ENCODE data around the gene ONECUT2.

ONECUT2 gene

DNA sequence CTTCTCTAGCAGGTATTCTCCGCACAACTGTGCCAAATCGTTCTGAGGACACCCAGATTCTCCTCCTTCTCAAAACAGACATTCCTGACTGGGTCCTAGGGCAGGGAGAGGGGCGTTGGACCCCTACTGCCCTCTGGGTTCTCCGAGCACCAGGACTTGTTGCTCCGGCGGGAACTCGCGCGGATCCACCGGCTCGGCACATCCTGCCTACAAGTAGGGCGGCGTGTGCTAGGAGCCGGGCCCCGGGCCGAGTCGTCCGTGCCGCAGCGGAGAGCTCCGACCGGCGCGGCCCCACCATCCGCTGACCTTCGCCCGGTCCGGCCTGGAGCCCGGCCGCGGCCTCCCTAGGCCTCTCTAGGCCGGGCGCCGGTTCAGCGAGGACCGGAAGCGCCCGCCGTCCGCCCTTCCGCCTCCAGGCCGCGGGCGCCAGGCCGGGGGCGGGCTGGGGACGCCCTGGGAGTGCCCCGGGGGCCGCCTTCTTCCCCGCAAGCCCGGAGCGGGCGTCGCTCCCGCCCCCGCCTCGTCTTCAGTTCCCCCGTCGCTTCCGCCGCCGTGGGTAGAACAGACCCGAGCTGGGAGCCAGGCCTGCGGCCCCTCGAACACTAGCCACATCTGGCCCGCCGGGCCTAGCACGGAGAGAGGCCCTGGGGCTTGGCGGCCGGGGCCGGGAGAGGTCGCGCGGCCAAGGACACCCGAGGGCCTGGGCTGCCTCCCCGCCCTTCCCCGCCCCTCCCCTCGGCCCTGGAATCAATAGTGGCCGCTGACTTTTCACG lies 7.6 kb upstream of the ONECUT2 start:
- CTCF ChIA-PET: interaction anchor here (0.9 kb wide), 1 partner anchor 13 kb away, joined by 4 read pairs; no protein-coding TSS in a partner anchor
- 7% methylated on average over 59 of the region's 80 CpGs for WGBS (ENCODE audit: insufficient coverage)

DNA sequence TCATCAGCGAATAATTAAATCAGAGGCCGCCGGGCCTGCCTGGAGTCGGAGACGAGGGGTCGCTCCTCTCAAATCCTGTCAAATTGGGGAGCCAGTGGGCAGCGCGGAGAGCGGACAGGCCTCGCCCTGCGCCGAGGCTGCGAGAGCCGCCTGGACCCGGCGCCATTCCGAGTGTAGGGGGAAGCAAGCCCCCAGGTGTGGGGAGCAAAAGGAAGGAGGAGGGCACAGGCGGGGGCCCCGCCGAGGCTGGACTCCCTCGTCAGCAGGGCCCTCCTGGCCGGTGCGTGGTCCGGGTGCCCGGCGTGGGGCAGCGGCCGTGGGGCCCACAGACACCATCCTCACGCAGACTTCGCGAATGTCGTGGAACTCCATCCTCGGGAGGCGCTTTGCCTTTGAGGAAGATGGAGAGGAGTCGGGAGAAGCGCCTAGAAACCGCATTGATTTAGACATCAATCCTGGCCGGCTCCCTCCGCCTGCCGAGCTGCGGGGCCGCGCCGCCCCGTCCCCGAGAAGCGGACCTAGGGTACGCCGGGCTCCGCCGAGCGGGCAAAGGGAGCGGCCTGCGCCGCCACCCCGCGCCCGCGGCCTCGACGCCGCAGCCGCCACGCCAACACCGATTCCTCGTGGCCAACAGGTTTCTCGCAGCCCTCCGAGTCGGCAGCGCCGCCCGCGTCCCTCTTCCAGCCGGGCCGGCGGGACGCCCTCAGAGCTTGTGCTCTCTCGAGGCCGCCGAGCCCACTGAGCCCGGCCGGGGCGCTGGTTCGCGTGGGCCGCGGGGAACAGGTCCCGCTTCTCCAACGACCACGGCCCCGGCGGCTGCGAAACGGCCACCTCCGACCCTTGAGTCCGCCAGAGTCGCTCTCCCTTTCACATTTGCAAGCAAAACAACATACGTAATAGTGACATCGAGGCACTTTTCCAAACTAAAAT lies 6.7 kb upstream of the ONECUT2 start:
- Histone ChIP-seq H3K27ac (ENCODE audit: insufficient read depth in 1 of 2, low read depth in 1 of 2, low read length in 2 of 2, poor library complexity in 1 of 2, severe bottlenecking in 2 of 2) (no peak overlapping the region), H3K4me1 (ENCODE audit: control extremely low read depth in 1 of 4, control insufficient read depth in 4 of 4, insufficient read depth in 4 of 4, low read length in 3 of 4) (peaks cover 0 to 19% (median 11%) of the 10 kb centered on the region in 4 experiments), H3K36me3 (ENCODE audit: control insufficient read depth in 4 of 4, insufficient read depth in 4 of 4, low read length in 3 of 4) (no peaks in the 10 kb centered on the region), H3K9me3 (ENCODE audit: control extremely low read depth in 1 of 5, control insufficient read depth in 4 of 5, insufficient read depth in 2 of 5, low read depth in 1 of 5, low read length in 4 of 5) (peaks cover 0 to 6% (median 5%) of the 10 kb centered on the region in 5 experiments), H3K27me3 (replicated peaks in 2 of 5; ENCODE audit: control insufficient read depth in 4 of 5, insufficient read depth in 5 of 5, low read length in 4 of 5) (peaks cover 52 to 100% (median 75%) of the 10 kb centered on the region in 5 experiments), H3K4me3 (ENCODE audit: control insufficient read depth in 1 of 7, extremely low read depth in 1 of 7, insufficient read depth in 4 of 7, low read depth in 2 of 7, low read length in 6 of 7) (peak overlapping the region in 4 of 7 experiments; percentile 27 to 55 (median 48))
- peak in 2 of 3 donors; percentile 20 to 27 for DNase-seq
- 6% methylated on average over 62 of the region's 99 CpGs for WGBS (ENCODE audit: insufficient coverage)
- POLR2A ChIA-PET: no interaction called here
- CTCF ChIA-PET: interaction anchor here (0.7 to 2.0 kb wide), 3 partner anchors 10 to 137 kb away, joined by 3 to 7 read pairs (median 4); no protein-coding TSS in a partner anchor

More for the DNA sequence above, 7.6 kb upstream of the ONECUT2 start:
- H3K36me3 ChIP-seq (ENCODE audit: control insufficient read depth in 4 of 4, insufficient read depth in 4 of 4, low read length in 3 of 4): no peaks in the 10 kb centered on the region
- DNase-seq: peak in 2 of 3 donors; percentile 22 to 42
- POLR2A ChIA-PET: no interaction called here
- peak overlapping the region in 5 of 7 experiments; percentile 31 to 55 (median 42) for H3K4me3 ChIP-seq (ENCODE audit: control insufficient read depth in 1 of 7, extremely low read depth in 1 of 7, insufficient read depth in 4 of 7, low read depth in 2 of 7, low read length in 6 of 7)
- H3K4me1 ChIP-seq (ENCODE audit: control extremely low read depth in 1 of 4, control insufficient read depth in 4 of 4, insufficient read depth in 4 of 4, low read length in 3 of 4): peaks cover 0 to 19% (median 11%) of the 10 kb centered on the region in 4 experiments
- no peak overlapping the region for H3K27ac ChIP-seq (ENCODE audit: insufficient read depth in 1 of 2, low read depth in 1 of 2, low read length in 2 of 2, poor library complexity in 1 of 2, severe bottlenecking in 2 of 2)
- peaks cover 45 to 94% (median 66%) of the 10 kb centered on the region in 5 experiments for H3K27me3 ChIP-seq (replicated peaks in 2 of 5; ENCODE audit: control insufficient read depth in 4 of 5, insufficient read depth in 5 of 5, low read length in 4 of 5)
- H3K9me3 ChIP-seq (ENCODE audit: control extremely low read depth in 1 of 5, control insufficient read depth in 4 of 5, insufficient read depth in 2 of 5, low read depth in 1 of 5, low read length in 4 of 5): peaks cover 0 to 6% (median 5%) of the 10 kb centered on the region in 5 experiments

DNA sequence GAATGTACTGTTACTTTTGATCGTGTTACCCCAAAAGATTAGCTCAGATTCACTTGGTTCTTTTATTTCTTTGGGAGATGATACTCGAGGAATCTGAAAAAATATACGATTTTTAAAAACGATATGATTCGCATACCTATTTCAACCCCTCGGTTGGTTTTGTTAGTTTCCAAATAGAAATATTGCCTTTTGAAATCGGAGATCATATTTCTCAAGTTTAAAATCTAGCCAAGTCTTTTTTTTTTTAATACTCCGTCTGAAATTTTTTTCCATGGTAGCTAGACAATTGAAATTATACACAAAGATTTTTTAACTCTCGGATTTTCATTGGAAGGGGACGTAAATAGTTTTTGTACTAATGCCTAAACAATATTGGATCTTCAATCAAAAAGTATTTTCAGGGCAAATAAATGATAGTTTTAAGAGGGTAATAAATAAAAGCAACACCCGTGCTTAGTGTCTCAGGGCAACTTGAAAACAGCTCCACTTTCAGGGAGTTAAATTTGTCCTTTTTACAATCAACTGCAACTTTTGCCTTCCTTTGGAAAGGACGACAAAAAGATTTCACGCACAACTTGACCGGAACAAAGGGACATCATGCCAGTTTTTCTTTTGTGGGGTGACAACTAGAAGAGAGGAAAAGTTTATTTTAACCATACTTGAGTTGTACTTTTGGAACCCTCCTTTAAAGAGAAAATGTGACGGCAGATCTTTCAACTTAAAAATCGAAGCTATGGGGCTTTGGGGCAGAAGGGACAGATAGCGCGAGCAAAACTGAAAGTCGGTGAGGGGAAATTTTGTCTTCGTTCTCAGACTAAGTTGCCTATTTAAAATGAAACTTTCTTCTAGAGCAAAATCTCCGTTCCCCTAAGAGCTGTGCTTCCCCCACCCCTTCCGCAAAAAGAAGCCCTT lies 5.8 kb upstream of the ONECUT2 start:
- peaks cover 0 to 6% (median 5%) of the 10 kb centered on the region in 5 experiments for H3K9me3 ChIP-seq (ENCODE audit: control extremely low read depth in 1 of 5, control insufficient read depth in 4 of 5, insufficient read depth in 2 of 5, low read depth in 1 of 5, low read length in 4 of 5)
- CTCF ChIA-PET: interaction anchor here (0.7 to 2.0 kb wide), 3 partner anchors 9 to 376 kb away, joined by 3 to 7 read pairs (median 3); no protein-coding TSS in a partner anchor
- peaks cover 56 to 100% (median 75%) of the 10 kb centered on the region in 5 experiments for H3K27me3 ChIP-seq (replicated peaks in 2 of 5; ENCODE audit: control insufficient read depth in 4 of 5, insufficient read depth in 5 of 5, low read length in 4 of 5)
- WGBS (ENCODE audit: insufficient coverage): 14% methylated on average over 7 of the region's 22 CpGs
- peak in 2 of 3 donors; percentile 57 to 61 for DNase-seq
- no peak overlapping the region for H3K27ac ChIP-seq (ENCODE audit: insufficient read depth in 1 of 2, low read depth in 1 of 2, low read length in 2 of 2, poor library complexity in 1 of 2, severe bottlenecking in 2 of 2)
- H3K4me1 ChIP-seq (ENCODE audit: control extremely low read depth in 1 of 4, control insufficient read depth in 4 of 4, insufficient read depth in 4 of 4, low read length in 3 of 4): peaks cover 0 to 22% (median 16%) of the 10 kb centered on the region in 4 experiments
- H3K36me3 ChIP-seq (ENCODE audit: control insufficient read depth in 4 of 4, insufficient read depth in 4 of 4, low read length in 3 of 4): no peaks in the 10 kb centered on the region
- H3K4me3 ChIP-seq (ENCODE audit: control insufficient read depth in 1 of 7, extremely low read depth in 1 of 7, insufficient read depth in 4 of 7, low read depth in 2 of 7, low read length in 6 of 7): peak overlapping the region in 1 of 7 experiments; percentile 7
- POLR2A ChIA-PET: no interaction called here

DNA sequence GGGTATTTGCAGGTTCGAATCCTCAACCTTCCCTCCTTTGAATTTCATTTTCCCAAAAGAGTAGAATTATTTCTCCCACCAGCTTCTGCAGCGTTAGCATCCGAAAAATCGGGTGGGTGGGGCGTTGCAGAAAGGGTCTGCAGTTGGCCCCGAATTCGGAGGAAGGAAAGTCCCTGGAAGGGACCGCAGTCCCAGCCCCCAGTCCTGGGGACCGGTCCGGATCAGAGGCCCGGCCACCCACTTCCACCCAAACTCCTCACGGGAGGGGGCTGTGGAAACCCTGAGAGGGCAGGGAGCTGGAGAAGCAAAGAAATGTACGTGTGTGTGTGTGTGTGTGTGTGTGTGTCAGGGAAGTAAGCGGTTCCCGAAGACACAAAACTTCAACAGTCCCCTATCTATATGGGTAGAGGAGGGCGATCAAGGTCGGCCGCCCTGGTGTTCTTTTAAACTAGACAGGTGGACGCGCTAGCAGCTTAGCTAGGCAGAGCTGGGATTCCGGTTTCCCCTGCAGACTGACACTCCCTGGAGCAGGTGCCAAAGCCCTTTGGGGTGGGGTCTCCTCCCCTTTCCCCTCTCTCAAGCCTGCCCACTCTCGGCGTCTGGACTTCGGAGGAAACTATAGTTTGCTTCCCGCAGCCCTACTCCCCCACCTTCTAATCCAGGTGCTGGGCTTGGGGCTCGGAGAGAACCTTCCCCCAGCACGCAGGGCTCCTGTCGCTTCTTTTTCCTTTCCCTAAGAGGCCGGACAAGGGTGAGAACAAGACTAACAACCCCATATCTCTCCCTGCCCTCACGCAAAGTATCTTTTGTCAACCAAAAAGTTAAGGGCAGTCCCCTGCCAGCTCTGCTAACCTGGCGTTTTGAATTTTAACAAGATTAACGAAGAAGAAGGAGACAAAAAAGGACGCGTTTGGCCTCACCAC lies 4.8 kb upstream of the ONECUT2 start:
- CTCF ChIA-PET: interaction anchor here (0.8 to 2.0 kb wide), 2 partner anchors 8 to 377 kb away, joined by 3 to 7 read pairs; no protein-coding TSS in a partner anchor
- DNase-seq: peak in 1 of 3 donors; percentile 10
- POLR2A ChIA-PET: no interaction called here
- Histone ChIP-seq H3K27me3 (replicated peaks in 2 of 5; ENCODE audit: control insufficient read depth in 4 of 5, insufficient read depth in 5 of 5, low read length in 4 of 5) (peaks cover 55 to 98% (median 71%) of the 10 kb centered on the region in 5 experiments), H3K4me3 (ENCODE audit: control insufficient read depth in 1 of 7, extremely low read depth in 1 of 7, insufficient read depth in 4 of 7, low read depth in 2 of 7, low read length in 6 of 7) (peak overlapping the region in 1 of 7 experiments; percentile 7), H3K9me3 (ENCODE audit: control extremely low read depth in 1 of 5, control insufficient read depth in 4 of 5, insufficient read depth in 2 of 5, low read depth in 1 of 5, low read length in 4 of 5) (peaks cover 0 to 5% (median 2%) of the 10 kb centered on the region in 5 experiments), H3K27ac (ENCODE audit: insufficient read depth in 1 of 2, low read depth in 1 of 2, low read length in 2 of 2, poor library complexity in 1 of 2, severe bottlenecking in 2 of 2) (no peak overlapping the region), H3K36me3 (ENCODE audit: control insufficient read depth in 4 of 4, insufficient read depth in 4 of 4, low read length in 3 of 4) (no peaks in the 10 kb centered on the region), H3K4me1 (ENCODE audit: control extremely low read depth in 1 of 4, control insufficient read depth in 4 of 4, insufficient read depth in 4 of 4, low read length in 3 of 4) (peaks cover 0 to 28% (median 22%) of the 10 kb centered on the region in 4 experiments)
- WGBS (ENCODE audit: insufficient coverage): 4% methylated on average over 13 of the region's 34 CpGs

DNA sequence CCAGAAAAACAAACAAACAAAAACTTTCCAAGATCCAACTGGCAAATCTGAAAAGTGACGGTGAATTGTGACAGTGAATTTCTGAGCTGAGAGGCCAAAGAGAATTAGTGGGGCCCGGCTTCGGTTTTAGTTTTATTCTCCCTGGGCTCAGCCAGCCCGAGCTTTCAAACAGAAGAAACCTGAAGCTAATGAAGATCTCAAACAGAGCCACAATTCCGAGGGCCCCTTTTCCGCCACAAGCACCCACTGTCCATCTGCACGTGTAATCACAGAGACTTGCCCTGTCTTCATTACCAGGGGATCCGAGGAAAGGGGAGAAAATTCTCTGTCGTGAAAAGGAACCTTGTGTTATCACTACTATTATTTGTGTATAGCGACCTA lies 4.2 kb upstream of the ONECUT2 start:
- no peaks in the 10 kb centered on the region for H3K36me3 ChIP-seq (ENCODE audit: control insufficient read depth in 4 of 4, insufficient read depth in 4 of 4, low read length in 3 of 4)
- peaks cover 0 to 30% (median 24%) of the 10 kb centered on the region in 4 experiments for H3K4me1 ChIP-seq (ENCODE audit: control extremely low read depth in 1 of 4, control insufficient read depth in 4 of 4, insufficient read depth in 4 of 4, low read length in 3 of 4)
- peak in 2 of 3 donors; percentile 10 to 12 for DNase-seq
- no peak overlapping the region for H3K27ac ChIP-seq (ENCODE audit: insufficient read depth in 1 of 2, low read depth in 1 of 2, low read length in 2 of 2, poor library complexity in 1 of 2, severe bottlenecking in 2 of 2)
- peaks cover 0 to 5% (median 2%) of the 10 kb centered on the region in 5 experiments for H3K9me3 ChIP-seq (ENCODE audit: control extremely low read depth in 1 of 5, control insufficient read depth in 4 of 5, insufficient read depth in 2 of 5, low read depth in 1 of 5, low read length in 4 of 5)
- H3K27me3 ChIP-seq (replicated peaks in 2 of 5; ENCODE audit: control insufficient read depth in 4 of 5, insufficient read depth in 5 of 5, low read length in 4 of 5): peaks cover 55 to 95% (median 67%) of the 10 kb centered on the region in 5 experiments
- ChIA-PET CTCF (no interaction called here), POLR2A (interaction anchor here (0.7 kb wide), 1 partner anchor 68 kb away, joined by 3 read pairs; no protein-coding TSS in a partner anchor)
- WGBS (ENCODE audit: insufficient coverage): 18% methylated on average over 7 of the region's 10 CpGs
- no peak overlapping the region for H3K4me3 ChIP-seq (ENCODE audit: control insufficient read depth in 1 of 7, extremely low read depth in 1 of 7, insufficient read depth in 4 of 7, low read depth in 2 of 7, low read length in 6 of 7)
